PFSK-1 (cell line): ENCODE results near the gene SULF2.

Experiments
- POLR2AphosphoS5 ChIP-seq: IDR thresholded peaks from 2 replicates; pipeline ENCODE4 v1.6.1; 2012; ENCODE audit warnings: low read depth, mild to moderate bottlenecking, control low read depth, low read length, moderate library complexity
- REST ChIP-seq, 2 experiments: IDR thresholded peaks; 2 replicates each; pipeline versions ENCODE4 v1.6.1 to v1.8.0; 2011 to 2012; ENCODE audit warnings: low read depth in 2 of 2, low read length in 2 of 2, control low read depth in 1 of 2, inconsistent platforms in 1 of 2, mild to moderate bottlenecking in 1 of 2, moderate library complexity in 1 of 2; ENCODE audit not compliant: insufficient read depth in 1 of 2
- SIN3A ChIP-seq: IDR thresholded peaks from 2 replicates; pipeline ENCODE4 v1.6.1; 2012; ENCODE audit warnings: mild to moderate bottlenecking, low read length, moderate library complexity, borderline replicate concordance; ENCODE audit not compliant: insufficient read depth
- TAF1 ChIP-seq: IDR thresholded peaks from 2 replicates; pipeline ENCODE4 v1.6.1; 2012; ENCODE audit warnings: low read length, control low read depth, borderline replicate concordance; ENCODE audit not compliant: insufficient read depth

GRCh38 chr20:47775039-47775438, 10.2 kb downstream of the SULF2 start:
- no peak for TF ChIP-seq REST (IDR thresholded peaks at IDR 0.05; ENCODE audit: insufficient read depth in 1 of 2, low read depth in 2 of 2, low read length in 2 of 2)
- no peak for TF ChIP-seq POLR2AphosphoS5
- TF ChIP-seq TAF1 = no peak
- no peak for TF ChIP-seq SIN3A
